IMR-90 (cell line): ENCODE results near the gene ARHGEF7. TPM values are rescaled to one million over a fixed set of nuclear protein-coding genes. Genes with fewer than 3 reads are reported as not detected.

Experiments used
- ATAC-seq: fragments of 200-7000 bp; cut with Tn5 transposase; 2 replicates; pipeline ENCODE4 v1.9.1; 2020; ENCODE audit warnings: low read depth, mild to moderate bottlenecking, moderate library complexity
- BruUV-seq: library from RNA; stranded (reverse); fragments of 400-500 nt; replicated peaks from 2 replicates; lab custom pipeline; 2021; lab: Mats Ljungman, UMichigan
- CTCF ChIA-PET: fragments of 300-600 bp; formaldehyde crosslinking; extraction: SDS; loops from one replicate; lab custom pipeline; 2021; ENCODE audit warnings: antibody characterized with exemption; lab: Yijun Ruan, JAX
- POLR2A ChIA-PET: fragments of 300-600 bp; sonication (Branson Sonifier 250); formaldehyde crosslinking; loops from one replicate; lab custom pipeline; 2022; ENCODE audit warnings: antibody characterized with exemption; ENCODE audit not compliant: unreplicated experiment; lab: Charles Lee
- DNase-seq: peaks from one replicate; pipeline ENCODE4 v3.0.0; 2013
- H2AFZ ChIP-seq: replicated peaks from 2 replicates; pipeline ENCODE3; 2013; ENCODE audit warnings: low read length, mild to moderate bottlenecking; ENCODE audit not compliant: poor library complexity
- H2AK5ac ChIP-seq: 2 replicates; pipeline ENCODE4 v1.6.1; 2013; ENCODE audit warnings: low read depth, low read length, inconsistent platforms
- H2AK9ac ChIP-seq: replicated peaks from 2 replicates; pipeline ENCODE3; 2013; ENCODE audit warnings: mild to moderate bottlenecking, low read depth, low read length, moderate library complexity; ENCODE audit not compliant: poor library complexity
- H2BK120ac ChIP-seq: 2 replicates; pipeline ENCODE4 v1.6.1; 2013; ENCODE audit warnings: low read depth, low read length, inconsistent platforms
- H2BK15ac ChIP-seq: 3 replicates; pipeline ENCODE4 v1.6.1; 2013; ENCODE audit warnings: low read depth, low read length, inconsistent platforms
- H2BK20ac ChIP-seq: 2 replicates; pipeline ENCODE4 v1.6.1; 2013; ENCODE audit warnings: low read depth, mild to moderate bottlenecking, inconsistent platforms, low read length, moderate library complexity
- H2BK5ac ChIP-seq: 2 replicates; pipeline ENCODE4 v1.6.1; 2013; ENCODE audit warnings: mild to moderate bottlenecking, low read depth, low read length, inconsistent platforms; ENCODE audit not compliant: poor library complexity, severe bottlenecking
- H3K14ac ChIP-seq: replicated peaks from 2 replicates; pipeline ENCODE4 v1.6.1; 2013; ENCODE audit warnings: low read depth, low read length, inconsistent platforms
- H3K18ac ChIP-seq: 2 replicates; pipeline ENCODE4 v1.6.1; 2013; ENCODE audit warnings: low read depth, low read length, control low read depth
- H3K23ac ChIP-seq: 2 replicates; pipeline ENCODE4 v1.6.1; 2013; ENCODE audit warnings: low read depth, low read length, inconsistent platforms
- H3K27ac ChIP-seq: 2 replicates; pipeline ENCODE4 v1.5.1; 2013; ENCODE audit warnings: mild to moderate bottlenecking, control low read depth, low read length; ENCODE audit not compliant: insufficient read depth
- H3K27me3 ChIP-seq: 2 replicates; pipeline ENCODE4 v1.6.1; 2013; ENCODE audit warnings: low read length; ENCODE audit not compliant: control insufficient read depth, insufficient read depth
- H3K36me3 ChIP-seq: 2 replicates; pipeline ENCODE4 v1.6.1; 2013; ENCODE audit warnings: low read length, mixed read lengths; ENCODE audit not compliant: control insufficient read depth, insufficient read depth
- H3K4ac ChIP-seq: 2 replicates; pipeline ENCODE4 v1.6.1; 2013; ENCODE audit warnings: low read depth, low read length, inconsistent platforms
- H3K4me1 ChIP-seq: 2 replicates; pipeline ENCODE4 v1.6.1; 2013; ENCODE audit warnings: low read length, mixed read lengths; ENCODE audit not compliant: control insufficient read depth, insufficient read depth
- H3K4me2 ChIP-seq: 2 replicates; pipeline ENCODE4 v1.6.1; 2013; ENCODE audit warnings: low read depth, mild to moderate bottlenecking, control low read depth, low read length, moderate library complexity
- H3K4me3 ChIP-seq: 2 replicates; pipeline ENCODE4 v1.5.1; 2013; ENCODE audit warnings: low read depth, mild to moderate bottlenecking, control low read depth, low read length, moderate library complexity; ENCODE audit not compliant: insufficient read depth
- H3K56ac ChIP-seq: 2 replicates; pipeline ENCODE4 v1.6.1; 2013; ENCODE audit warnings: low read length, inconsistent platforms; ENCODE audit not compliant: insufficient read depth; ENCODE audit errors: extremely low read depth
- H3K79me1 ChIP-seq, 2 experiments: 2 replicates each; pipeline ENCODE4 v1.6.1; 2013; ENCODE audit warnings: low read length in 2 of 2, inconsistent platforms in 1 of 2, low read depth in 1 of 2
- H3K9ac ChIP-seq: 2 replicates; pipeline ENCODE4 v1.6.1; 2013; ENCODE audit warnings: low read depth, low read length, control low read depth
- H3K9me1 ChIP-seq: 2 replicates; pipeline ENCODE4 v1.6.1; 2013; ENCODE audit warnings: low read length, inconsistent platforms; ENCODE audit not compliant: insufficient read depth
- H3K9me3 ChIP-seq: 2 replicates; pipeline ENCODE4 v1.6.1; 2013; ENCODE audit warnings: low read length; ENCODE audit not compliant: control insufficient read depth, insufficient read depth
- H4K20me1 ChIP-seq: 2 replicates; pipeline ENCODE4 v1.6.1; 2013; ENCODE audit warnings: low read length, inconsistent platforms; ENCODE audit not compliant: insufficient read depth
- H4K5ac ChIP-seq: 2 replicates; pipeline ENCODE4 v1.6.1; 2013; ENCODE audit warnings: mild to moderate bottlenecking, low read depth, low read length, control low read depth
- H4K8ac ChIP-seq, 2 experiments: 2 replicates each; pipeline ENCODE4 v1.6.1; 2013; ENCODE audit warnings: low read depth in 2 of 2, low read length in 2 of 2, control low read depth in 1 of 2, inconsistent platforms in 1 of 2
- H4K91ac ChIP-seq: 2 replicates; pipeline ENCODE4 v1.6.1; 2013; ENCODE audit warnings: low read depth, low read length, inconsistent platforms; ENCODE audit not compliant: insufficient read depth
- CEBPB ChIP-seq: IDR thresholded peaks from 2 replicates; pipeline ENCODE4 v1.6.1; 2012; ENCODE audit warnings: low read depth, low read length, improper control_type of control experiment
- WGBS, 2 experiments: methylation state at CpG; one replicate each; pipeline versions ENCODE4 v1.1.5 to v1.1.7; 2013; ENCODE audit warnings: missing lambda C conversion rate in 2 of 2; ENCODE audit not compliant: insufficient read length in 1 of 2; ENCODE audit errors: extremely low coverage in 2 of 2; 5-methylcytosine and 5-hydroxymethylcytosine counted together
- dilution Hi-C: fragments of 300-500 bp; cut with HindIII; formaldehyde crosslinking; loops from one replicate; pipeline ENCODE4 v1.14.3; 2018; ENCODE audit warnings: low sequenced_read_pairs; ENCODE audit not compliant: unreplicated experiment
- in situ Hi-C: fragments of 300-500 bp; cut with MboI; formaldehyde crosslinking; loops from 3 replicates; pipeline ENCODE4 v1.14.3; 2019; ENCODE audit warnings: low sequenced_read_pairs, inconsistent platforms, mixed read lengths
- intact Hi-C: fragments of 100-400 bp; cut with micrococcal nuclease; formaldehyde crosslinking; loops from 2 replicates; pipeline ENCODE4 v1.10.0; 2022
- polyA plus RNA-seq, 3 experiments: library from polyadenylated mRNA; depleted of rRNA; stranded (reverse); fragments of >200 nt; gene quantifications; 2 replicates each; pipeline ENCODE4 v1.2.3, GENCODE V29; 2012; ENCODE audit warnings: low replicate concordance in 1 of 3
- total RNA-seq: library from RNA; depleted of rRNA; stranded (reverse); fragments of >200 nt; gene quantifications from 2 replicates; pipeline ENCODE4 v1.2.3, GENCODE V29; 2012

Gene ARHGEF7
- total and polyA plus RNA-seq, 2 of the 4 experiments (the other 2 are of a cell fraction) = 32.9 to 59.0 TPM

GRCh38 chr13:111316161-111316730 lies 201.1 kb downstream of the ARHGEF7 start:
- BruUV-seq = no TSS peak
- in situ Hi-C loops (no loop called here), intact Hi-C loops (no loop called here)

More at GRCh38 chr13:111316161-111316730, 201.1 kb downstream of the ARHGEF7 start:
- Histone ChIP-seq H3K36me3 (peaks cover 5% of the 10 kb centered on the region; the same call in 1 of the 2 replicates), H3K9me1 (peaks cover 2% of the 10 kb centered on the region; the same call in 1 of the 2 replicates), H3K9me3 (peaks cover 9% of the 10 kb centered on the region), H2BK5ac (no peak overlapping the region), H3K27ac (no peak overlapping the region), H3K4ac (no peak overlapping the region), H3K4me2 (no peak overlapping the region), H4K91ac (no peak overlapping the region), H4K20me1 (no peaks in the 10 kb centered on the region), H3K9ac (no peak overlapping the region), H3K14ac (no peak overlapping the region), H3K23ac (no peak overlapping the region), H2AK5ac (no peak overlapping the region), H4K8ac (no peak overlapping the region), H2BK20ac (no peak overlapping the region), H4K5ac (no peak overlapping the region), H3K4me1 (peaks cover 4% of the 10 kb centered on the region; the same call in 1 of the 2 replicates), H2BK15ac (no peak overlapping the region), H3K56ac (no peak overlapping the region), H2BK120ac (no peak overlapping the region), H3K79me1 (peaks cover under 1 to 1% of the 10 kb centered on the region in 2 experiments; a peak in 1 of 4 replicates), H3K27me3 (no peaks in the 10 kb centered on the region), H2AK9ac (no peak overlapping the region), H3K18ac (no peak overlapping the region), H3K4me3 (no peak overlapping the region), H2AFZ (no peak overlapping the region)
- ChIA-PET CTCF (no interaction called here), POLR2A (interaction anchor here (0.6 kb wide), 1 partner anchor 1396 kb away, joined by 4 read pairs; no protein-coding TSS in a partner anchor)
- dilution Hi-C loops = no loop called here
- DNase-seq (no peak), ATAC-seq (no peak)
- WGBS, 2 experiments = 52% methylated on average over 2 of the region's 12 CpGs; no CpG with 5 or more reads in 1 of the 2 experiments
- no peak for TF ChIP-seq CEBPB
